HG03108 (cell line): ENCODE results near the gene RPH3AL.
"Not testable (repeated sequence)": the region's sequence is repeated elsewhere in the genome, so short reads cannot be mapped to it uniquely, and the experiment has no call there.

Experiments used
- ATAC-seq: cut with Tn5 transposase; IDR thresholded peaks from one replicate; pipeline ENCODE4 v1.9.1; 2021; ENCODE audit warnings: moderate library complexity; ENCODE audit not compliant: unreplicated experiment

RPH3AL gene

GRCh38 chr17:227946-228615, 124.5 kb downstream of the RPH3AL start:
- ATAC-seq, result no peak

GRCh38 chr17:227078-227945, 125.3 kb downstream of the RPH3AL start:
- no peak for ATAC-seq

GRCh38 chr17:226108-227077, 126.2 kb downstream of the RPH3AL start:
- no peak for ATAC-seq

GRCh38 chr17:225551-225950, 127.1 kb downstream of the RPH3AL start:
- ATAC-seq, result no peak

- ATAC-seq, result not testable (repeated sequence)
Observed at GRCh38 chr17:224576-224975, 128.0 kb downstream of the RPH3AL start.

GRCh38 chr17:223723-224471, 128.7 kb downstream of the RPH3AL start:
- ATAC-seq, result no peak

- no peak for ATAC-seq
Observed at GRCh38 chr17:222172-222571, 130.4 kb downstream of the RPH3AL start.

GRCh38 chr17:219696-220095, 132.9 kb downstream of the RPH3AL start:
- no peak for ATAC-seq

GRCh38 chr17:218432-219110, 134.0 kb downstream of the RPH3AL start:
- ATAC-seq, result no peak

GRCh38 chr17:216625-217024, 136.0 kb downstream of the RPH3AL start:
- no peak for ATAC-seq

GRCh38 chr17:215563-216478, 136.8 kb downstream of the RPH3AL start:
- not testable (repeated sequence) for ATAC-seq

GRCh38 chr17:214881-215331, 137.7 kb downstream of the RPH3AL start:
- no peak for ATAC-seq

- no peak for ATAC-seq
Observed at GRCh38 chr17:213286-214105, 139.1 kb downstream of the RPH3AL start.

- ATAC-seq, result no peak
Observed at GRCh38 chr17:210402-210801, 142.2 kb downstream of the RPH3AL start.

- no peak for ATAC-seq
Observed at GRCh38 chr17:208429-208828, 144.2 kb downstream of the RPH3AL start.

- ATAC-seq, result no peak
Observed at GRCh38 chr17:207775-208174, 144.8 kb downstream of the RPH3AL start.

GRCh38 chr17:206941-207560, 145.6 kb downstream of the RPH3AL start:
- no peak for ATAC-seq
